ENCODE measurements around the gene GAA. TPM values are rescaled to one million over a fixed set of nuclear protein-coding genes. Genes with fewer than 3 reads are reported as not detected.

Gene GAA
- total and polyA plus RNA-seq, 2 of the 13 experiments (the other 11 are each of a cell fraction or from before 2014, with no cell fraction given) = 21.6 to 36.4 TPM

GRCh38 chr17:80068301-80069222 lies 32.8 kb upstream of the GAA start (continued):
- TF ChIP-seq ZNF343 (CRISPR knock-in tag; IDR thresholded peaks at IDR 0.05) = no peak
- no peak for TF ChIP-seq NR2F2 (IDR thresholded peaks at IDR 0.05; ENCODE audit: borderline replicate concordance, low read depth)
- TF ChIP-seq ZMAT3 (CRISPR knock-in tag; conservative IDR thresholded peaks at IDR 0.05) = no peak
- TF ChIP-seq RXRA (CRISPR knock-in tag; IDR thresholded peaks at IDR 0.05) = peak; percentile 92
- TF ChIP-seq ZSCAN30 (CRISPR knock-in tag; IDR thresholded peaks at IDR 0.05) = no peak
- no peak for TF ChIP-seq TAF1 (CRISPR knock-in tag; IDR thresholded peaks at IDR 0.05)
- no peak for TF ChIP-seq SIN3B (IDR thresholded peaks at IDR 0.05; ENCODE audit: low read length)
- no peak for TF ChIP-seq NR2F1 (CRISPR knock-in tag; IDR thresholded peaks at IDR 0.05)
- TF ChIP-seq MBD4 (IDR thresholded peaks at IDR 0.05; ENCODE audit: borderline replicate concordance, low read length) = no peak
- TF ChIP-seq ZNF234 (CRISPR knock-in tag; conservative IDR thresholded peaks at IDR 0.05) = no peak
- TF ChIP-seq ZNF34 (CRISPR knock-in tag; IDR thresholded peaks at IDR 0.05; ENCODE audit: borderline replicate concordance) = no peak
- 0 out of 2 replicates have a peak, but pooled peaks have one; percentile 14 for TF ChIP-seq TFE3 (CRISPR knock-in tag; IDR thresholded peaks at IDR 0.05)
- no peak for TF ChIP-seq AHR (CRISPR knock-in tag; IDR thresholded peaks at IDR 0.05)
- TF ChIP-seq ZNF850 (CRISPR knock-in tag; conservative IDR thresholded peaks at IDR 0.05) = no peak
- TF ChIP-seq ZBTB43 (CRISPR knock-in tag; conservative IDR thresholded peaks at IDR 0.05) = 0 out of 2 replicates have a peak, but pooled peaks have one; percentile 25
- no peak for TF ChIP-seq ZNF564 (CRISPR knock-in tag; IDR thresholded peaks at IDR 0.05)
- peak; percentile 59; the same call in 1 of the 2 replicates for TF ChIP-seq MTA1 (CRISPR knock-in tag; IDR thresholded peaks at IDR 0.05; ENCODE audit: borderline replicate concordance)
- no peak for TF ChIP-seq ZNF598 (CRISPR knock-in tag; IDR thresholded peaks at IDR 0.05; ENCODE audit: borderline replicate concordance)
- peak; percentile 63; the same call in 1 of the 2 replicates for TF ChIP-seq MED1 (CRISPR knock-in tag; IDR thresholded peaks at IDR 0.05)
- TF ChIP-seq ZBTB7B (CRISPR knock-in tag; IDR thresholded peaks at IDR 0.05) = peak; percentile 30; the same call in 1 of the 2 replicates
- no peak for TF ChIP-seq NKX3-1 (CRISPR knock-in tag; IDR thresholded peaks at IDR 0.05)
- TF ChIP-seq GTF2F1 (IDR thresholded peaks at IDR 0.05; ENCODE audit: low read length) = no peak
- TF ChIP-seq GATA4 (IDR thresholded peaks at IDR 0.05; ENCODE audit: borderline replicate concordance, low read depth) = 0 out of 2 replicates have a peak, but pooled peaks have one; percentile 45
- TF ChIP-seq ZGPAT (CRISPR knock-in tag; IDR thresholded peaks at IDR 0.05) = peak; percentile 73; the same call in 1 of the 2 replicates
- peak; percentile 55 for TF ChIP-seq HMG20B (CRISPR knock-in tag; conservative IDR thresholded peaks at IDR 0.05)
- TF ChIP-seq ZNF292 (CRISPR knock-in tag; IDR thresholded peaks at IDR 0.05; ENCODE audit: borderline replicate concordance, low read depth) = no peak
- no peak for TF ChIP-seq FOXA1 (IDR thresholded peaks at IDR 0.05)
- peak; percentile 80 for TF ChIP-seq FOXA1 (CRISPR knock-in tag; IDR thresholded peaks at IDR 0.05)
- TF ChIP-seq ZSCAN31 (CRISPR knock-in tag; IDR thresholded peaks at IDR 0.05; ENCODE audit: low read depth) = no peak

Data from HepG2 (cell line).